ENCODE results near the gene CDT1. TPM values are rescaled to one million over a fixed set of nuclear protein-coding genes. Genes with fewer than 3 reads are reported as not detected.
A peak's percentile ranks its signal among the peaks of the same experiment; 100 is the strongest.

Gene CDT1
- total and polyA plus RNA-seq, 2 donors (not counting 1 experiment from before 2014, with no cell fraction given), result 1.3 to 3.6 TPM

GRCh38 chr16:88754912-88755744 is 48.5 kb upstream of the CDT1 start:
- TF ChIP-seq CTCF (conservative IDR thresholded peaks at IDR 0.05 in 1 of 2, IDR thresholded peaks at IDR 0.05 in 1 of 2; ENCODE audit: low read depth in 1 of 2, low read length in 2 of 2) (no peak), EZH2 (IDR thresholded peaks at IDR 0.05; ENCODE audit: low read length, missing control alignments) (no peak)
- peak; percentile 42 to 77 for DNase-seq (ENCODE audit: low read depth in 2 of 2)
- Histone ChIP-seq H4K20me1 (ENCODE audit: control insufficient read depth, extremely low read depth, insufficient read depth, low read length) (no peaks in the 10 kb centered on the region), H2AFZ (ENCODE audit: low read length) (no peak overlapping the region), H3K79me2 (ENCODE audit: control insufficient read depth, insufficient read depth, low read length) (peaks cover 88% of the 10 kb centered on the region), H3K9ac (ENCODE audit: insufficient read depth, low read length) (no peak overlapping the region), H3K36me3 (ENCODE audit: control insufficient read depth, insufficient read depth, low read length) (peaks cover 5% of the 10 kb centered on the region), H3K4me2 (ENCODE audit: extremely low read depth, insufficient read depth, low read length) (no peak overlapping the region), H3K9me3 (ENCODE audit: control insufficient read depth, insufficient read depth, low read depth, low read length) (no peaks in the 10 kb centered on the region), H3K4me1 (ENCODE audit: control insufficient read depth, extremely low read depth, insufficient read depth, low read length) (peaks cover 18% of the 10 kb centered on the region), H3K27ac (ENCODE audit: insufficient read depth, low read length) (peak overlapping the region; percentile 2), H3K4me3 (replicated peaks in 1 of 4; ENCODE audit: control extremely low read depth in 1 of 4, insufficient read depth in 1 of 4, low read depth in 3 of 4, low read length in 4 of 4) (no peak overlapping the region), H3K27me3 (ENCODE audit: control insufficient read depth, insufficient read depth, low read length) (no peaks in the 10 kb centered on the region)

GRCh38 chr16:88755745-88756443 is 47.7 kb upstream of the CDT1 start:
- Histone ChIP-seq H3K79me2 (ENCODE audit: control insufficient read depth, insufficient read depth, low read length) (peaks cover 91% of the 10 kb centered on the region), H4K20me1 (ENCODE audit: control insufficient read depth, extremely low read depth, insufficient read depth, low read length) (no peaks in the 10 kb centered on the region), H3K36me3 (ENCODE audit: control insufficient read depth, insufficient read depth, low read length) (peaks cover 5% of the 10 kb centered on the region), H3K27me3 (ENCODE audit: control insufficient read depth, insufficient read depth, low read length) (no peaks in the 10 kb centered on the region), H3K4me2 (ENCODE audit: extremely low read depth, insufficient read depth, low read length) (peak overlapping the region; percentile 44), H3K9ac (ENCODE audit: insufficient read depth, low read length) (no peak overlapping the region), H3K4me1 (ENCODE audit: control insufficient read depth, extremely low read depth, insufficient read depth, low read length) (peaks cover 18% of the 10 kb centered on the region), H3K4me3 (replicated peaks in 1 of 4; ENCODE audit: control extremely low read depth in 1 of 4, insufficient read depth in 1 of 4, low read depth in 3 of 4, low read length in 4 of 4) (no peak overlapping the region), H3K9me3 (ENCODE audit: control insufficient read depth, insufficient read depth, low read depth, low read length) (no peaks in the 10 kb centered on the region), H3K27ac (ENCODE audit: insufficient read depth, low read length) (no peak overlapping the region), H2AFZ (ENCODE audit: low read length) (no peak overlapping the region)
- TF ChIP-seq EZH2 (IDR thresholded peaks at IDR 0.05; ENCODE audit: low read length, missing control alignments) (no peak), CTCF (conservative IDR thresholded peaks at IDR 0.05 in 1 of 2, IDR thresholded peaks at IDR 0.05 in 1 of 2; ENCODE audit: low read depth in 1 of 2, low read length in 2 of 2) (no peak)
- no peak for DNase-seq (ENCODE audit: low read depth in 2 of 2)

- Histone ChIP-seq H3K4me2 (ENCODE audit: extremely low read depth, insufficient read depth, low read length) (no peak overlapping the region), H3K79me2 (ENCODE audit: control insufficient read depth, insufficient read depth, low read length) (peaks cover 96% of the 10 kb centered on the region), H2AFZ (ENCODE audit: low read length) (no peak overlapping the region), H4K20me1 (ENCODE audit: control insufficient read depth, extremely low read depth, insufficient read depth, low read length) (no peaks in the 10 kb centered on the region), H3K9ac (ENCODE audit: insufficient read depth, low read length) (no peak overlapping the region), H3K4me1 (ENCODE audit: control insufficient read depth, extremely low read depth, insufficient read depth, low read length) (peaks cover 18% of the 10 kb centered on the region), H3K9me3 (ENCODE audit: control insufficient read depth, insufficient read depth, low read depth, low read length) (no peaks in the 10 kb centered on the region), H3K4me3 (replicated peaks in 1 of 4; ENCODE audit: control extremely low read depth in 1 of 4, insufficient read depth in 1 of 4, low read depth in 3 of 4, low read length in 4 of 4) (no peak overlapping the region), H3K27me3 (ENCODE audit: control insufficient read depth, insufficient read depth, low read length) (no peaks in the 10 kb centered on the region), H3K36me3 (ENCODE audit: control insufficient read depth, insufficient read depth, low read length) (peaks cover 6% of the 10 kb centered on the region), H3K27ac (ENCODE audit: insufficient read depth, low read length) (no peak overlapping the region)
- TF ChIP-seq EZH2 (IDR thresholded peaks at IDR 0.05; ENCODE audit: low read length, missing control alignments), result no peak
- TF ChIP-seq CTCF (conservative IDR thresholded peaks at IDR 0.05 in 1 of 2, IDR thresholded peaks at IDR 0.05 in 1 of 2; ENCODE audit: low read depth in 1 of 2, low read length in 2 of 2), result no peak
- DNase-seq (ENCODE audit: low read depth in 2 of 2), result no peak
Observed at GRCh38 chr16:88758227-88758943, 45.2 kb upstream of the CDT1 start.
